ENCODE measurements around the gene PITX2. TPM values are rescaled to one million over a fixed set of nuclear protein-coding genes. Genes with fewer than 3 reads are reported as not detected.
A peak's percentile ranks its signal among the peaks of the same experiment; 100 is the strongest.

PITX2 gene
- 9.5 TPM for polyA plus RNA-seq (2012; ENCODE audit: insufficient read depth, insufficient read length)

DNA sequence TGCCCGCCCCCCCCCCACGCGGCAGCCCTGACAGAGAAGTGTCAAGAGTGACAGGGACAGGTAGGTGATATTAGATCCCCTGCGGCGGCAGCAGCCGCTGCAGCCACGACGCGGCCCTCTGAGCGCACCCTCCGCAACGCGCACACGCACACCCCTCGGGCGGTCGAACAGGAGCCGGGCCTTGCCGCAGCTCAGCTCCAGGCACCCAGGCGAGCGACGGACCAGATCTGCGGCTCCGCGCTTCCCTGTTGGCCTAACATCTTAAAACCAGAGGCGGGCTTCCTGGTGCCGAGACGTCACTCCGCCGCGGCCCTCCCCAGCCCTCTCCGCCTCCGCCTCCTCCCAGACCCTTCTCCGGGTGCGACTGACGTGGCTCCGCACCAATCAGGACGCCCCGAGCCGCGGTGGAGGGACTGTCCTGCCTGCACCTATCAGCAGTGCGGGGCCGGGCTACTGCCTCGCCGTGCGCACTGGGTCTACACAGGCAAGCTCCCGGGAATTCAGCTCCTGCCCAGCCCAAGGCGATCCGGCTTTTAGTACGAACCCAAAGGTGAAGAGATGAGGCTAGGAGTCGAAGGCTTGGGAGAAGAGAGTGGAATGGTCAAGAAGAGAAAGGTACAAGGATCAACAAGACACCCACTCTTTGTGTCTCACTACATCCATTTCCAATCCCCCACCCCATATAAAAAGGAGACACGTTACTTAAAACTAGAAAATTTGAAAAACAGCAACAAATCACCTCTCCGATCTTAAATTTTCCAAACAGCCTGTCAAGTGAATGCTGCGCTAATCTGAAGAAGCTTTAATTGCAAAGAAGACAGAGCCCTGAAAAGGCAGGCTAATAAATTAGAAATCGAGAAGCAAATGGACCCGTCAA lies at the start of gene PITX2:
Gene PITX2, minus strand, starts transcription at position 237 of the 877 bp plus-strand sequence. CDS start 617 bp downstream, outside the sequence.
- peak; percentile 93 for DNase-seq (ENCODE audit: low read depth, low spot score)
- peak within 1 kb of the TSS; percentile 72 for H3K4me3 ChIP-seq (ENCODE audit: low read length)

DNA sequence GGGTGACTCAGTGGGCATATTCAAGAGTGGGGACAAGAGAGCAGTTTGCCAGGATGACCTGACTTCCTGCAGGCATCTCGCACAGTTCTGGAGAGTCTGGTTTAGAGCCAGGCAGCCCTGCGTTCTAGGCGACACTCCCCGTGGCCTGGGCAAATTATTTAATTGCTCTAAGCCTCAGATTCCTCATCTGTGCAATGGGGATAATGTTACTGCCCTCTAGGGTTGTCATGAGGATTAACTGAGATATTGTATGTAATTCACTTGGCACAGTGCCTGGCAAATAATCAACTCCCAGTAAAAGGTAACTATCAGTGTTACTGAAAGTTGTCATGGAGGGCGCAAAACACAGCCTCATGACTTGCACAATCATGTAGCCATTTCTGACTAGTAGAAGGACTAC lies 48.8 kb upstream of the PITX2 start:
- DNase-seq (ENCODE audit: low read depth, low spot score): no peak

DNA sequence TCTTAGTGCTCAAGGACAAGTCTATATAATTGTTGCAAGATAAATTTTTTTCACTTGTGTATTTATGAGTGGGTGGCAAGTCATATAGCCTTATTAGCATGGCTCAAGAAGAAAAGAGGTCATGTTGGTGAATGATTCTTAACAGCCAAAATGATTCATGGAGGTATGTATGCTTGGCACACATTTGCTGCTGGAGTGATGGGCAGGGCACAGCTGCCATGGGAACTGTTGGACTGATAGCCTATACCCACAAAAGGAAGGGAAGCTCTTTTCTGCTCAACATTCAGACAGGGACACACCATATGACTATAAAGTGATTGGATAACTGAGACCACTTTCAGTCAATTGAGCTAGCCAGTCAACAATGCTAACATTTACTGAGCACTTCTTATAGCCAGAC lies 46.8 kb upstream of the PITX2 start:
- DNase-seq (ENCODE audit: low read depth, low spot score): no peak
- no peak overlapping the region for H3K4me3 ChIP-seq (ENCODE audit: low read length)

More for the DNA sequence above, 48.8 kb upstream of the PITX2 start:
- H3K4me3 ChIP-seq (ENCODE audit: low read length): no peak overlapping the region

DNA sequence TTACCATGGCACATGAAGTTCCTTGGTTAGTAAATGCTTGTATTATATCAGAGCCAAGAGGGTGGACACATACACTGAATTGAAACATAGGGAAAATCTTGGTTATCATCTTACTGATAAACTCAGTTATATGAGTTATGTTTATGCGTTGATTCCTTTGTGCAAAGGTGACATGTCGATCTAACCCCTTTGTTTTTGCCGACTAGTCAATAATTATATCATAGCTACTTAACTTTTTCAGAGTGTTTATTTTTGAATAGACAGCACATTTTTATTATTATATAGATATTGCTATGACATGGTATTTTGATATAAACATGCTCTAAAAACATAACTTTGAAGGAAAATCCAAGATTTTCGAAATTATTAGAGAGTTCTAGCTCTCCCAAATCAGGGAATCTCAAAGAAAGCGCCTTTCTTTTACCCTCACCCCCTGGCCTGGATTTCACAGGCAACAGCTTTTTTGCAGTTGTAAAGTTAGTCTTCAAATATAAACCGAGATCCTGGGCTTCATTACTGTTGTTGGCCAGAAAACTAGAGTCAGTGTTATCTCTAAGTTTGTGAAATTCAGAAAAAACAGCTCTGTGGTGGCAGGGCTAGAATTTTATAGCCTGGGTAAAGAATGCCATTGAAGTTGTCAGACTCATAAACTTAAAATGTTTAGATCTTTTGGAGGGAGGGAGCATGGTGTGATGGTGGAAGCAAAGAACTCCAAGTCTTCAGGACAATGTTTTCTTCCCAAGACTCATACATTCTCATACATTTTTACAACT lies 45.8 kb upstream of the PITX2 start:
- no peak overlapping the region for H3K4me3 ChIP-seq (ENCODE audit: low read length)
- DNase-seq (ENCODE audit: low read depth, low spot score): no peak

DNA sequence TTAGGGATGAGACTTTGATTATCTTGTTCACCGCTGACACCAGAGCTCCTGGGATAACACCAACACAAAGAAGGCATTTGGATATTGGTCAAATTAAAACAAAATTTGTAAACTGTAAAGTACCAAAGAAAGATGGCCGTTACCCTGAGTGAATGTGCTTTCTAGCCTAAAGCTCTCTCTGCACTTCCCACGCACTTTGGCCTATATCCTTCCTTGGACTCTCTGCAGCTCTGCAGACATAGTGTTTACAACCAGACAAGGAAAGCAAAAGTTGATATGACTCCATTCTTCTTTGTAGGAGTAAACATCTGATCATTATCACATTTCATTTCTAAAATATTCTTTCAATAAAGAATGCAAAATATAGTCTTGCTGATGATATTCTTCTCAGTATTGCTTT lies 44.8 kb upstream of the PITX2 start:
- DNase-seq (ENCODE audit: low read depth, low spot score): no peak
- H3K4me3 ChIP-seq (ENCODE audit: low read length): no peak overlapping the region

DNA sequence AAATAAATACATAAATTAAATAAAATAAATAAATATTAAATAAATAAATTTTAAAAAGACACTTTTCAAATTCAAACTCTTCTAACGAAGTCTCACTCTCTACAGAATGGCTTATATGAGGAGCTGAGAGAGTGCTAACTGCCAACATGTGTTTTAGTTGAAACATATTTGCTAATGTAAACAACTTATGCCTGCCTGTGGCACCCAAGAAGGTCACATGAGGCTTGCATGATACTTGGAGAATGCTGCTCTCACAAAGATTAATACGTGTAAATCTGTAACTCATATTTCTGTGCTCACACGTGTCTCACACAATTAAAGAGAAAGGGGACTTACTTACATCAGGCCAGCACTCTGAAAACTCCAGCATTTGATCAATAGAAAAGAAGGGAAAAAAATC lies 43.2 kb upstream of the PITX2 start:
- H3K4me3 ChIP-seq (ENCODE audit: low read length): no peak overlapping the region
- DNase-seq (ENCODE audit: low read depth, low spot score): no peak

DNA sequence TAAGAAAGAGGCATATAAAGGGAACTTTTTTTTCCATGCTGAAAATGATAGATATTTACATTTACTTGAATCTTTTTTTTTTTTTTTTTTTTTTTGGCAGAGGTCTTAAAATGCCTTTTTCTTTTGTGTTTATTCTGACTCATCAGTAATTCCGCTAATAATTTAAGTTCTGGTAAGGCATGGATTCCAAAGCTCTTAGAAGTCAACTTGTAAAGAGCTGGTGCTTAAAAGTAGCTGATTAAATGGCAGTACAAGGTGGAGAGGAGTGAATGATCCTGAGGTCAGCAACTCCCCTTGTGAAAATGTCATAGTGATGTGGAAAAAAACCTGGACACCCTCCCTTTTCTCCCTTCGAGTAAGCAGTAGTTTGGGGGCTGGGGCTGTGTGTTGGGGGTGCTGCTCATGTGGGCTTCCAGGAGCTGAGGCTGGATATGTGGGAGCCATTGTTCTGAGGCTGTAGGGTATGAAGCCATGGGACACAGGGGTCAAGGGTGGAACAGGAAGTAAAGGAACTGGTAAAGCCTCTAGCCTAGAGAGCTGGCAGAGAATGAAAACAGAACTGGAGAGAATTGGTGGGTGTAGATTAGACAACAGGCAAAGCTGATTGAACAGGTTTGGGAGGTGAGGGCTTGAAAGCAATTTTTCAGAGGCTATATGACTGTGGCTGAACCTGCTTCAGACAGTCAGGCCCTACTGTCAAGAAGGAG lies 41.0 kb upstream of the PITX2 start:
- no peak for DNase-seq (ENCODE audit: low read depth, low spot score)

DNA sequence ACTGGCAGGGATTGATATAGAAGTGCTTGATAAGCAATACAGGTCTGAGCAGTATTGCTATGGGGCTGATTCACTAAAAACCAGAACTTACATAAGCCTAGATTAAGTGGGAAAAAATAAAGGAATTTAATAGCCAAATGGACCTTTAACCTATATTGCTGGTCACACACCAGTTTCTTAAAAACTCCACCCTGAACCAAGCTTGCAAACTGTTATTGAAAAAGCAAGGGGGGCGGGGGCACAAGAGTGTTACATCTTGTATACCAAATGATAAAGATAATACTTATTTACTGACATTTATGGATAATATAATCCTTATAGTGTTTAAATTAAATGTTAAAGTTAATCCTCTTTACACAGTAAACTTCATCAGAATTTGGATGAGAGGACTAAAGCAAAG lies 40.3 kb upstream of the PITX2 start:
- no peak overlapping the region for H3K4me3 ChIP-seq (ENCODE audit: low read length)
- no peak for DNase-seq (ENCODE audit: low read depth, low spot score)

More for the DNA sequence above, 41.0 kb upstream of the PITX2 start:
- no peak overlapping the region for H3K4me3 ChIP-seq (ENCODE audit: low read length)

DNA sequence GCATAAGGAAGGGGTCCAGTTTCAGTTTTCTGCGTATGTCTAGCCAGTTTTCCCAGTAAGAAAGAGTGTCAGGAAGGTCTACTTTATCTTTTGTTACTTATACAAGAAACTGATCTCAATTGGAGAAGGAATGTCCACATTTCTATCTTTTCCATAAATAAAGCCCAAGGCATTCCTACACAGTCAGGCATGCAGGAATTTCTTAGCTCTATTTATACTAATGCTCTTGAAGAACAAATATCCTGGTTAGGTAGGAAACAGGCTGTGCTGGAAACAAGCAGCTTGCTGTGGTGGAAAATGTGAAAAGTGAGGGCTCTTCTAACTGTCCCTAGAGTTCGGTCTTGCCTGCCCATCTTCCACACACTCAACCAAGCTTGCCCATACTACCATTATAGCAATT lies 37.9 kb upstream of the PITX2 start:
- DNase-seq (ENCODE audit: low read depth, low spot score): no peak
- H3K4me3 ChIP-seq (ENCODE audit: low read length): no peak overlapping the region

DNA sequence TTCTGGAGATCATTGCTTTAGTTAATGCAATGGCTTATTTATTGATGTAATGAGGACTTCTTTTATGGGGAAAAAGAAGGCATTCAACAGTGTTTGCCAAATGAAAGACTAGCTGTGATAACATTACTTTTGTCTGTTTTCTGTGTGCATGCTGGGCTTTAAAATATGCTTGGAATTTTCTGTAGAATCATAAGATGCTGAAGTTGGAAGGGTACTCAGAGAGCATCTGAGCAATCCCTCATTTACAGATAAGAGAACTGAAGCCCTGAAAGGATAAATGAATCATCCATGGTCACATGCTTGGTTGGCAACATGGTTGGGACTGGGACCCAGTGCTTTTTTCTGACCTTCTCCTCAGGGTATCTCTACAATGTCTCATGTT lies 31.4 kb upstream of the PITX2 start:
- H3K4me3 ChIP-seq (ENCODE audit: low read length): no peak overlapping the region
- DNase-seq (ENCODE audit: low read depth, low spot score): no peak

DNA sequence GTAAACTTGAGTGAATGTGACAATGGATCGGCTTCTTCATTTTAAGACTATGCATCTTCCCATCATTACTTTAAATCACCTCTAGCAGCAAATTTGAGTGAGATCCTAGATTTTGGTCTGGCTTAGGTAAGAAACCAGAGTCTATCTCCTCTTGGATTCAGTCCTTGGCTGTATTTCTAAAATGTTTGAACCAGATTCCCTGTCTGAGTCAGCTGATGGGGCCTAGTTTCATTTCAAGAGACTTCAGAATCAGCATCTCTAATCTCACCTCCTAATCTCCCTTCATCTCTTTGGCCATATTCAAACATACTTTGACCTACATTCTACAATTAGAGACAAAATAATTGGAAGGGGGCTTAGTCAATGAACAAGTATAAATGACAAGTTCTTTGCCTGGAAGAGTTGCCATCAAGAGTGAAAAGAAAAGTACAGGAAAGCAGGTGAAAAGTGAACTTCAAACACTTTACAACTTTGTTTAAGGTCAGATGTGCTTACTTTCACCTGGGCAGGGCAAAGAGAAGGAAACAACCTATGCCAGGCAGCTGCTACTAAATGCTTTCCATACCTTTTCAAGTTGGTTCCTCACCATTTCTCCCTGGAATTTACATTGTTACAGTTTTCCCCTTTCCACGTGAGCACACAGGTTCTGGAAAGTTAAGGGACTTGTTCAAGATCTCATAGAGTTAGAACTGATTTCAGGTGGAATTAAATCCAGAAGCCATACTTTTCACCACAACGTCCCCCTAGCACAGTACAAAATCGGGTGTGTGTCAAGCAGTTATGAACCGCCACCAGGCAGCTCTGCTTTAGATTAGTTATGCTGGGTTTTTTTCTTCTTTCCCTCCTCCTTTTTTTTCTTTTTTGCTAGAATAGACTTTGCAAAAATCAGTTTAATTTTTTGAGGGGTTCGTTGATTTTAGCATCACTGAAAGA lies 30.7 kb upstream of the PITX2 start:
- H3K4me3 ChIP-seq (ENCODE audit: low read length): no peak overlapping the region
- no peak for DNase-seq (ENCODE audit: low read depth, low spot score)

DNA sequence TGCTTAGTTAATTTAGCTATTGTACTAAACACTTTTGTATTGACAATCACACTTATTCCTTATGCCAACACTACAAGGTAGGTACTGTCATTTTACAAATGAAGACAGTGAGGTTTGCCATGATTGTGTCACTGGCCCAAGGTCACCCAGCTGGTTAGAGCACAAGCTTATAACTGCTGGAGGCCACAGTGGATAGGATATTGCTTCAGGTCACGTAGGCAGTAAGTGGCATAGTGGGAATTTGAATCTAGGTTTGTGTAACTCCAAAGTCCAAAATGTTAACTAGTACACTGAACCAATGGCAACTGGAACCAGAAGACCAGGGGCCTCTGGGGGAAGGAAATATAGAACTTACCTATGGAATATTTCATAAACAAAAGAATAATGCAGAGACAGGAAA lies 21.1 kb upstream of the PITX2 start:
- no peak for DNase-seq (ENCODE audit: low read depth, low spot score)
- no peak overlapping the region for H3K4me3 ChIP-seq (ENCODE audit: low read length)

DNA sequence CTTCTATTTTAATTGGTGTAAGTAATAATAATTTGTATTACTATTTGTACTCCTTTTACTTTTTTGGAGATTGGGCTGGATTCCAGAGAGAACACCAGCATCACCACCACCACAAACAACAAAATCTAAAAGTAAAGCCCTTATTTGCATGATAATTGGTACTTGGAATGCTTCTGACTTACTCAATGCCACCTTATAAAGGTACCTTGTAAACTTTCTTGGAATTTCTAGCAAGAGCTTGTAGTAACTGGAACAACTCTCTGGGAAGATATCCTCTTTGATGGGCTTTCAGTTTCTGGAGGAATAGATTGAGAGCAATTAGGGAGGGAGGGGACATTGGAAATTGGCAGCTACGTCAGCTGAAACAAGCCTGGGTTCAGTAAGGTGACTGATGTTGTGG lies 20.2 kb upstream of the PITX2 start:
- no peak for DNase-seq (ENCODE audit: low read depth, low spot score)
- H3K4me3 ChIP-seq (ENCODE audit: low read length): no peak overlapping the region

DNA sequence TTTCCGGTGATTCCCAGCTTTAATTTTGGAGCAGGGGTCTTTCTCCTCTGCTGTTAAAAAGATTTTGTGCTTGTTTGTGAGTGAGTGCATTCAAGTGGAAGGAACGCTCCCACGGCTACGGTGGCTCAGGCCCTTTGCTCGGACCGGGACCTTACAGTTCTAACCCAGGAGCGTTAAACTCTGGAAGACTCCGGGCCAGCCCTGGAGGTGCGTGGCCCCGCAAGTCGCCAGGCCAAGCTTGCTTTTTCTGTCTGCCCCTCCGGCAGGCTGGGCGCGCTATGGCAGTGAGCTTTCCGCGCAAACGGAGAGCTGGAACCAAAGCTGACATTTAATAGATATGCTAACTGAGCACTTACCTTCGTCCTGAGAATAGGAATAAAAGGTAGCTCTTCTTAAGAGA lies 18.3 kb upstream of the PITX2 start:
- DNase-seq (ENCODE audit: low read depth, low spot score): no peak
- H3K4me3 ChIP-seq (ENCODE audit: low read length): no peak overlapping the region

DNA sequence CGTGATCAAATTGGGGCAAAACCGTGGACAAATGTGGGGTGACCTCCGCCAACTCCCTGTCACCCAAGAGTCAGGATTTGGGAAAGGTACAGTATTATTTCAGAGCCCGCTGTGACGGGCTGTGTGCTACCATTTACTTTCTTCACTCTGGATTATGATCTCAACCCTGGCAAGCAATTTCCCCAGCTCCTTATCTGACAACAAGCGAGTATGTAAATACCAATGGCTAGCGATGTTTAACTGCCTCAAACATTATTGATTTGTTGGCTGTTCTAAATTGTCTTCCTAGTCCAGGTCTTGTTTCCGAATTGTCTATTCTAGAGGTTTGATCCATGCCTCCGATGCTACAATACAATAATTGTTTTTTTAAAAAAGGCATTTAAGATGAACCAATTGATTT lies 17.7 kb upstream of the PITX2 start:
- DNase-seq (ENCODE audit: low read depth, low spot score): no peak
- H3K4me3 ChIP-seq (ENCODE audit: low read length): no peak overlapping the region

DNA sequence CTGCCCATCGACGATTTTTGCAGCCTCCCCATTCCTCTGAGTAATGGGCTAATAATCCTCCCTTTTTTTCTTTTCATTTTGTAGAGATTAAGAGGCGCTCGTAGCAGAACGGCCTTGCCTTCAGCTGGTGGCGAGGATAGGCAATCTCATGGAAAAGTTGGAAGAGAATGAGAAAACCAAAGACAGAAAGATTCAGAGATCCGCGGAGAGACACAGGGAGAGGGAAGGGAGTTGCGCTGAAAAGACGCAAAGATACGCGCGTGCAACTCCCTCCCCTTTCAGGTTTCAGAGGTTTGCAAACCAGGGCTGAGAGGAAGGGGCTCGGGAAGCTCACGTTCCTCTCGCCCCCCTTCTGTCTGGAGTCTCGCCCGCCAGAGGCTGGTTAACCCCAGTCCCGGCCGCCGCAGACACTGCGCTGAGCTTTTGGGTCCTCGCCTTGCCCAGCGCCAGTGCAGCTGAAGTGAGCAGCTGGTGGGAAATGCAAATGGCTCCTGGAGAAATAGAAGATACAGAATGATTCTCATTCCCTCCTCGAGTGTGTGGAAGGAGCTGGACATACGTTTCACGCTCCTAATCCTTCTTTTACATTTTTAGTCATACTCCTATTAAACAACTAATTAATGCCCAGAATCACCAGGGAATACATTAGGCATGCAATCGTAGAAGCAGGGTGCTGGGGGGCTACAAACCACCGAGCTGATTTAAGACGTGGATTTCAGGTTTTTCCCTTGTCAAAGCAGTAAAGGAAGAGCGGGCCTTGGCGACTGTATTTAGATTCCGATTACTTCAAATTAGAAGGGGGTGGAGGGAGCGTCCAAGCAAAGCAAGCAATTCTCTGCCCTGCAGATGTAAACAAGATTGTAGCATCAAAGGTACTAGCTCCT lies 16.6 kb upstream of the PITX2 start:
- no peak for DNase-seq (ENCODE audit: low read depth, low spot score)
- H3K4me3 ChIP-seq (ENCODE audit: low read length): no peak overlapping the region

DNA sequence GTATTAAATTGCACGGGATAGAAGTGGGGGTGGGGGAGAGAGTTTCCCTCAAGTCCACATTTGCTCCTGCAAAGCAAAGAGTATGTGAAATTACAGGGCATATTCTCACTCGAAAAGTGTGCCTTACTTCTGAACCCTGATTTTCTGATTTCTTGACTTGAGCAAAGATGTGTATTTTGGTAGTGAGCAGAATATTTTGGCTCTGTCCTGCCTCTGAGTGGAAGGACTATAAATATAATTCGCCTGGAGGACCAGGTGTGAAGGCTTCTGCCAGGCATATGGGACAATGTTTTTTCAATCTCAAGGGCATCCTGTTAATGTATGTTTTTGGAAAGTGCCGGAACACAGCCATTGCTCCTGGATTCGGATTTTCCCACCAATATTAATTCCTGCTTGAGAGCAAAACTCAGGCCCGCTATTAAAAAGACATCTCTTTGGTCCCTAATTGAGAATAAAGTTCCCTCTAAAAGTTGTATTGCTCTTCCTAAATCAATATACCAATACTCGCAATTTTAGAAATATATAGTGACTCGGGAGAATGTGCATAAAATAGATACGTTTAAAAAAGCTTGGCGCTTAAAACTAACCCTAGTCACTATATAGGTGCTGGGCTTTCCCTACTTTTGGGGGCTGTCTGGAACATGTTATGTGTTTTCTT lies 15.3 kb upstream of the PITX2 start:
- no peak overlapping the region for H3K4me3 ChIP-seq (ENCODE audit: low read length)
- no peak for DNase-seq (ENCODE audit: low read depth, low spot score)

Data from Jurkat, Clone E6-1 (cell line).